OCI-LY1 (cell line): Measurements from ENCODE around the gene TNS3.

Experiments
- H2AFZ ChIP-seq: fragments of 200-600 bp; sonication (generic), shearing (Covaris generic); 2 replicates; pipeline ENCODE4 v1.6.0; 2014; ENCODE audit warnings: antibody characterized with exemption, mild to moderate bottlenecking, low read length
- H3F3A ChIP-seq: fragments of 200-600 bp; sonication (generic), shearing (Covaris generic); 2 replicates; pipeline ENCODE4 v1.6.0; 2014; ENCODE audit warnings: mild to moderate bottlenecking, antibody characterized with exemption, low read length, moderate library complexity; ENCODE audit not compliant: insufficient read depth
- H3K27ac ChIP-seq: fragments of 200-600 bp; sonication (generic); 2 replicates; pipeline ENCODE4 v1.5.1; 2014; ENCODE audit warnings: low read length, mixed run types, mild to moderate bottlenecking, low read depth; ENCODE audit not compliant: poor library complexity, severe bottlenecking
- H3K27me3 ChIP-seq: fragments of 200-600 bp; sonication (generic); 2 replicates; pipeline ENCODE4 v1.6.0; 2014; ENCODE audit warnings: antibody characterized with exemption, mild to moderate bottlenecking, low read length, moderate library complexity; ENCODE audit not compliant: insufficient read depth
- H3K36me3 ChIP-seq: fragments of 200-600 bp; sonication (generic); 2 replicates; pipeline ENCODE4 v1.6.1; 2014; ENCODE audit warnings: mild to moderate bottlenecking, antibody characterized with exemption, low read length, moderate library complexity, mixed read lengths; ENCODE audit not compliant: insufficient read depth
- H3K4me1 ChIP-seq: fragments of 200-600 bp; sonication (generic); 2 replicates; pipeline ENCODE4 v1.5.1; 2014; ENCODE audit warnings: mild to moderate bottlenecking, low read length, moderate library complexity; ENCODE audit not compliant: insufficient read depth, severe bottlenecking
- H3K4me2 ChIP-seq: fragments of 200-600 bp; sonication (generic), shearing (Covaris generic); 2 replicates; pipeline ENCODE4 v1.6.1; 2014; ENCODE audit warnings: low read length
- H3K4me3 ChIP-seq: fragments of 200-600 bp; sonication (generic); 2 replicates; pipeline ENCODE4 v1.5.1; 2014; ENCODE audit warnings: low read length, low read depth, mild to moderate bottlenecking, mixed read lengths; ENCODE audit not compliant: poor library complexity, severe bottlenecking
- H3K79me2 ChIP-seq: fragments of 200-600 bp; shearing (Covaris generic); 2 replicates; pipeline ENCODE4 v1.6.1; 2016; ENCODE audit warnings: mixed run types, low read length, mixed read lengths; ENCODE audit not compliant: insufficient read depth
- H3K9ac ChIP-seq: fragments of 200-600 bp; sonication (generic), shearing (Covaris generic); 2 replicates; pipeline ENCODE4 v1.6.1; 2014; ENCODE audit warnings: mild to moderate bottlenecking, low read length, mixed read lengths
- H3K9me2 ChIP-seq: fragments of 200-600 bp; sonication (generic), shearing (Covaris generic); 2 replicates; pipeline ENCODE4 v1.6.1; 2014; ENCODE audit warnings: low read depth, mild to moderate bottlenecking, low read length, mixed read lengths
- H3K9me3 ChIP-seq: fragments of 200-600 bp; shearing (Covaris generic); 2 replicates; pipeline ENCODE4 v1.6.1; 2014; ENCODE audit warnings: low read length, mixed read lengths
- H4K20me1 ChIP-seq: fragments of 200-600 bp; sonication (generic), shearing (Covaris generic); 2 replicates; pipeline ENCODE4 v1.6.0; 2016; ENCODE audit warnings: mild to moderate bottlenecking, low read length; ENCODE audit not compliant: insufficient read depth
- EZH2 ChIP-seq: fragments of 200-600 bp; sonication (generic), shearing (Covaris generic); IDR thresholded peaks from 2 replicates; pipeline ENCODE4 v1.8.0; 2017; ENCODE audit warnings: borderline replicate concordance, mixed run types, mild to moderate bottlenecking, antibody characterized with exemption, low read length, moderate library complexity, mixed read lengths
- TF ChIP-seq, protein P1 (sequence below): fragments of 200-600 bp; sonication (generic), shearing (Covaris generic); IDR thresholded peaks from 2 replicates; pipeline ENCODE4 v1.5.1; 2017; ENCODE audit warnings: mild to moderate bottlenecking, antibody characterized with exemption, low read length, moderate library complexity, mixed read lengths

TNS3 gene

DNA sequence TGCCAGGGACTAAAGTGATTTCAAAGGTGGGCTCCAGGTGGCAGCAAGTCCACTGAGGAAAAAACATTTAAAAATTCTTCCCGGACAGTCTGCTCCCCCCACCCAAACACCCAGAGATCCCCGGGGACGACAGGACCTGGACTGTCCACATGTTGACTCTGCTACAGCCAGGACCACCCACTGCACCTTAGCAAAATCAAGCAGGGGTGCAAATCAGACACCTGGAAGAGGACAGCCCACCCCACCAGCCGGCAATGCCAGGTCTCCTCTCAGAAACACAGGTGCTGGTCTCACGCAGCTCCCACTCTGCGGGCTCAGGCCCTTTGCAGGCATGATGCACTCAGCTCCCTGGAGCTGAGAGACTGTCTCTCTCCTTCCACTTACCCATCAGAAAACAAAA, 251.9 kb downstream of the TNS3 start:
- Histone ChIP-seq H3K9me2 (no peaks in the 10 kb centered on the region), H3K9me3 (no peaks in the 10 kb centered on the region), H3K36me3 (peaks cover 75% of the 10 kb centered on the region), H3K27me3 (no peaks in the 10 kb centered on the region), H4K20me1 (no peaks in the 10 kb centered on the region), H3K27ac (no peak overlapping the region), H3K4me3 (no peak overlapping the region), H3K79me2 (no peaks in the 10 kb centered on the region), H3K9ac (no peak overlapping the region), H3K4me1 (no peaks in the 10 kb centered on the region), H3K4me2 (no peak overlapping the region), H3F3A (no peaks in the 10 kb centered on the region; the same call in 1 of the 2 replicates), H2AFZ (no peak overlapping the region)
- no peak for TF ChIP-seq EZH2
- TF ChIP-seq, protein P1, sequence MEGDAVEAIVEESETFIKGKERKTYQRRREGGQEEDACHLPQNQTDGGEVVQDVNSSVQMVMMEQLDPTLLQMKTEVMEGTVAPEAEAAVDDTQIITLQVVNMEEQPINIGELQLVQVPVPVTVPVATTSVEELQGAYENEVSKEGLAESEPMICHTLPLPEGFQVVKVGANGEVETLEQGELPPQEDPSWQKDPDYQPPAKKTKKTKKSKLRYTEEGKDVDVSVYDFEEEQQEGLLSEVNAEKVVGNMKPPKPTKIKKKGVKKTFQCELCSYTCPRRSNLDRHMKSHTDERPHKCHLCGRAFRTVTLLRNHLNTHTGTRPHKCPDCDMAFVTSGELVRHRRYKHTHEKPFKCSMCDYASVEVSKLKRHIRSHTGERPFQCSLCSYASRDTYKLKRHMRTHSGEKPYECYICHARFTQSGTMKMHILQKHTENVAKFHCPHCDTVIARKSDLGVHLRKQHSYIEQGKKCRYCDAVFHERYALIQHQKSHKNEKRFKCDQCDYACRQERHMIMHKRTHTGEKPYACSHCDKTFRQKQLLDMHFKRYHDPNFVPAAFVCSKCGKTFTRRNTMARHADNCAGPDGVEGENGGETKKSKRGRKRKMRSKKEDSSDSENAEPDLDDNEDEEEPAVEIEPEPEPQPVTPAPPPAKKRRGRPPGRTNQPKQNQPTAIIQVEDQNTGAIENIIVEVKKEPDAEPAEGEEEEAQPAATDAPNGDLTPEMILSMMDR: no peak

DNA sequence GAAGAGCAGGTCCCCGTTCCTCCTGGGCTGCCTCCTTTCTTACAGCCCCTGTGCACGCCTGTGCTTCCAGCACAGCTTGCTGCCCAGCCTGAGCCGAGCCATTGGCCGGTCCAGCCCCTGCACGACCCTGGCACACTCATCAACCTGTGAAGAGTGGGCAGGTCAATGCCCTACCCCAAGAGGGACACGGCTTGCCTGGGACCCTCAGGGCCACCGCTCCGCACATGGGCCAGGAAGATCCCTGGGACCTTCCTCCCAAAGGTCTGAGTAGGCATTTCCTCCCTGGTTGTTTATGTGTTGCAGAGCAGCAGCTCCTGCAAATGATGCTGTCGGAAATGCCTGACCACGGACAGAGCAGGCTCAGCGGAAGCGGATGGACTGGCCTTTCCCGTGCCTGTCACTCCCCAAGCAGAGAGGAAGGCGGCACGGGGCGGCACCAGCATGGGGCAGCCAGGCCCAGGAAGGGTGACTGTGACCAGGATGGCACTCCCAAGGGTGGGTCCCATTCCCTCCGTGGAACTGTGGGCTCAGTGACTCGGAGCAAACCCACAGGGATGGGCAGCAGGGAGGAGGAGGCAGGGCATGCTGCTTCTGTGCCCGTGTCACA, 252.5 kb downstream of the TNS3 start:
- TF ChIP-seq, protein P1: no peak
- no peak for TF ChIP-seq EZH2
- H3K27ac ChIP-seq: no peak overlapping the region
- H2AFZ ChIP-seq: no peak overlapping the region
- H3K4me1 ChIP-seq: no peaks in the 10 kb centered on the region
- H3K27me3 ChIP-seq: no peaks in the 10 kb centered on the region
- H3K9ac ChIP-seq: no peak overlapping the region
- no peaks in the 10 kb centered on the region for H3K79me2 ChIP-seq
- no peak overlapping the region for H3K4me3 ChIP-seq
- H4K20me1 ChIP-seq: no peaks in the 10 kb centered on the region
- H3K36me3 ChIP-seq: peaks cover 73% of the 10 kb centered on the region
- no peaks in the 10 kb centered on the region for H3K9me3 ChIP-seq
- H3K9me2 ChIP-seq: no peaks in the 10 kb centered on the region
- H3F3A ChIP-seq: no peaks in the 10 kb centered on the region; the same call in 1 of the 2 replicates
- no peak overlapping the region for H3K4me2 ChIP-seq

DNA sequence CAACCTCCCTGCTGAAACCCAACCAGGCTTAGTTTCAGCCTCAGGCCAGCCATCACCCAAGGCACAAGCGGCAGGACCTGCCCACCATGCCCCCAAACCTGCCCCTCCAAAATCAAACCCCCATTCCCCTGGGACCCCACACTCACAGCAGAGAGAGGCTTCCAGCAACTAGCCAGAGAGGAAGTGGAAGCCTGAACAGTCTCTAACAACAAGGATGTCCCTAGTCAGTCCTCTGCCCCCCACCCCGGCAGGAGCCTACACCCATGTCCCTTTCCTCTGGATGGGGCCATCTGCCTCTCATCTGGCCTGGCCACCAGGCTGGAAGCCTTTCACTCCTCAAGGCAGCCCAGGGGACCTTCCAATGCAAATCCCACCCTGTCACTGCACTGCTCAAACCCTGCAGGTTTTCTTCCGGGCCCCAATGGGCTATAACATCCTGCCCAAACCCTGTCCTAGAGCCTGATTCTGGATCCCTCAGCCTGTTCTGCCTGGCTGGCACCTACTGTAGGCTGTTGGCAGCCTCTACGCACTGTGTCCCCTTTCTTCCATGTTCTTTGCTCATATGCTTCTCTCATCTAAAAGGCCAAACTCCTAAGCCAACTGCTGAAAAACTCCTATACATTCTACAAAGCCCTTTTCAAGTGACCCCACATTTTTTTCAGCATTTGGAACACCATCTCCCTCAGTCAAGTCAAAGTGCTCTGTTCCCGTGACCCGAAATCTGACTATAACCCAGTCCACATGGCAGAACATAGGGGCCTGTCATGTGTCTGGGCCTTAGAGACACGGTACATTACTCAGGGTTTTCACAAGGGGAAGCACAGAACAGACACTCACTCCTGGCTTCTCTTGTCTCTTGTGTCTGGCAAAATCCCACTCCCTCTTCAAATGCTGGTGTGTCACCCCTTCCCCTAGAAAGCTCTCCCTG, 253.3 kb downstream of the TNS3 start:
- H3K9ac ChIP-seq: no peak overlapping the region
- no peaks in the 10 kb centered on the region for H3K4me1 ChIP-seq
- no peaks in the 10 kb centered on the region; the same call in 1 of the 2 replicates for H3F3A ChIP-seq
- TF ChIP-seq, protein P1: no peak
- TF ChIP-seq EZH2: no peak
- H3K27ac ChIP-seq: no peak overlapping the region
- no peaks in the 10 kb centered on the region for H3K9me2 ChIP-seq
- no peak overlapping the region for H3K4me2 ChIP-seq
- no peak overlapping the region for H3K4me3 ChIP-seq
- no peaks in the 10 kb centered on the region for H3K9me3 ChIP-seq
- peaks cover 74% of the 10 kb centered on the region for H3K36me3 ChIP-seq
- H3K79me2 ChIP-seq: no peaks in the 10 kb centered on the region
- H3K27me3 ChIP-seq: no peaks in the 10 kb centered on the region
- no peak overlapping the region for H2AFZ ChIP-seq
- no peaks in the 10 kb centered on the region for H4K20me1 ChIP-seq
